Dermis blood vessel endothelial cell (primary cell): ENCODE results near the gene PIR. TPM values are rescaled to one million over a fixed set of nuclear protein-coding genes. Genes with fewer than 3 reads are reported as not detected.

Experiments used
- DNase-seq: peaks from one replicate; pipeline ENCODE4 v3.0.0; 2010
- total RNA-seq: library from RNA; depleted of rRNA; stranded (reverse); fragments of >200 nt; gene quantifications from 2 replicates; pipeline ENCODE4 v1.2.3, GENCODE V29; 2014

PIR gene
- 135 and 165 TPM in 2 replicates for total RNA-seq

DNA sequence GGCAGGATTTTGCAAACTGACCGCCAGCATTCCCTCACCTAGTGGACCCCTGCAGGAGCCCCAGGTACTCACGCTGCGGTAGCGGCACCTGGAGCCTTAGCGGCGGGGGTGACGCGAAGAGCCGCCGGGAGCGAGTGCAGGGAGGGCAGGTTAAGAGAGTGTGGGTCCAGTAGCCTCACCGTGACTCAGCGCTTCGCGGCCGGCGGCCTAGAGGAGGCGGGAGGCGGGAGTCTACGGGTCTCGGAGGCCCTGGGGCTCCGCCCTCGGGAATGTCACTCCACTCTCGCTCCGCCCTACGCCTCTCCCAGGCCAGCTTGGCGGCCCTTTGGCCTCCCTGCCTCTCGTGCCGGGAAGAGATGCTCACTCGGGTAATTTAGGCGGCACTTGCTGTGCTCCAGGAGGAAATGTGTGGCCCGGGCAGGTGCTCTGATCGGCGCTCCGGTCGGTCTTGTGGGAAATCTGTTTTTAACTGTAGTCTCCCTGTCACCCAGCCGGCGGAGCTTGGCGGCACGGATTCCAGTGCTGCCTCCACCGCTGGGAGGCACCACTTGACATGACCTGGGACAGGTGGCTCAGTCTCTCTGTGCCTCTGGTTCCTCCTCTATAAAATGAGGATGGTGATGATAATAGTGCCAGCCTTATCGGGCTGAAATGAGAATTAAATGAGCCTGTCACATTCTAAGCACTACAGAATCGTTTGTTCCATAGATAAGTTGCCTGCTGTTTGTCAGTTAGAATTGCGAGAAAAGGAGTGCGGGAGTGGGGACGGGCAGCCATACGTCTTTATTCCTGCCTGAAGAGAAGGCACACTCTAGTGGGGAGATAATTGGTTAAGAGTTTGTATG, at the start of gene PIR:
Gene PIR (minus strand): TSS at position 216 of the 845 bp plus-strand sequence. CDS start 2,076 bp downstream, outside the sequence.
- DNase-seq, result peak; percentile 87

- no peak for DNase-seq
Measured at GRCh38 chrX:15530318-15530717, 37.2 kb upstream of the PIR start.

- DNase-seq, result peak; percentile 32
Measured at GRCh38 chrX:15529165-15529564, 36.0 kb upstream of the PIR start.

GRCh38 chrX:15525664-15526416, 32.7 kb upstream of the PIR start:
- DNase-seq, result peak; percentile 42

DNA sequence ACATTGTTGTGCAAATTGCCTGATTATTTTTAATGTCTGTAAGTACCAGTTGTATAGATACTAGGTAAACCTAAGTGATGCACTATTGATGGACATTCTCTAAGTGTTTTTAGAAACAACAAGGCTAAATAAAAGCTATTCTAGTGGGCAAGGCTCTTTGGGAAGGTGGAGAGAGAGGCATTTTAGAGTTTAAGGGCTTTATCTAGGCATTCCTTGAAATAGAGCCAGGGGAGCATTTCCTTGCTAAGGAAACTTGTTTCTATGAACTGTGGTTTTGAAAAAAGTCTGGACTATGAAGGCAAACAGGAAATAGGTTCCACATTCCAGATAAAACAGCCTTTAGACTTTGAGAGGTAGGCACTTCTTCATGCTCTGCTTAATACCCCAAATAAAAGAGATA, 31.3 kb upstream of the PIR start:
- DNase-seq, result peak; percentile 80

DNA sequence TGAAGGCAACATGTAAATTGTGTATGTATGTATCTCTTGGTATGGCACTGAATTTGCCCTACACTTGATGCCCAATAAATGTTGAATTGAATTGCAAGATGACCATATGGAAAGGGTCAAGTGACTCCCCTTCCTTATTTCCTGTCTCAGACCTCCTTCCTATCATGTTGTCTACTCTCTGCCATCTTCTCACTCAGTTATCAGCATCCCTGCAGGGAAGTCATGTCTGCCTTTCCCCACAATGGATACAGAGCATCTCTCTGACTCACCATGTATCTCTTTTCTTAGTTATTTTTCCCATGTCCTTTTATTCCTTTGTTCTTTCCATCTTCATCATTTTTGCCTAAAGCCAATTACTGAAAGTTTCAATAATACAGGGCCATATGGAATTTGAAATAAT, 30.0 kb upstream of the PIR start:
- DNase-seq, result no peak

GRCh38 chrX:15522464-15522863, 29.3 kb upstream of the PIR start:
- no peak for DNase-seq

DNA sequence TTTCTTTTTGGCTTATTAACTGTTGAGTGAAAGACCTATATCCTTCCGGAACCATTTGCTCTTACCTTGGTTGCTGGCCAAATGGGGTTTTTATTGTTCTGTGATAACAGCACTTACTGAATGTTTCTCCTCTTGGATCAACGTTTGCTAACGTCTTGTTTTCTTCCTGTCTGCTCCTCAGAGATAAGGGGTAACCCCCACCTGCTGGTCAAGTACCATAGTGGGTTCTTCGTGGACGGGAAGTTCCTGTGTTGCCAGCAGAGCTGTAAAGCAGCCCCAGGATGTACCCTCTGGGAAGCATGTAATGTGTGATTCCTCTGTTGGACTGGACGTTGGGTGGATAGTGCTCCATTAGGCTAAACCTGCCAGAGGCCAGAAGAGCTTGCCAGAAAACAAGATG, 22.8 kb upstream of the PIR start:
- peak; percentile 94 for DNase-seq

DNA sequence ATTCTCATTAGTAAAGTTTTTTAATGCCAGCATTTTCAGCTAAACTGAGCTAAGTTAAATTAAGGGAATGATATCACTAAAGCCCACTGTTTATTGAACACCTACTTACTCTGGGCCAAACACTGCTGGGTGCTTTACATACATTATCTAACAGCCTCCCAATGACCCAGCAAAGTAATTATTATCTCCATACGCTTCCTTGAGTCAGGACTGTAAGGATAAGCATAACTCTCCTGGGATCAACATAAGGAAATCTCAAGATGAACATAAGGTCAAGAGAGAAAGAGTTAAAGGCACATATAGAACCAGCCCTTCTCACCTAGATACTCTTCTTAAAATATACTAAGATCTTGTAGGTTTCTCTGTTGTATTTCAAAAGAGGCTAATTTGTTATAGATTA, 21.1 kb upstream of the PIR start:
- no peak for DNase-seq

DNA sequence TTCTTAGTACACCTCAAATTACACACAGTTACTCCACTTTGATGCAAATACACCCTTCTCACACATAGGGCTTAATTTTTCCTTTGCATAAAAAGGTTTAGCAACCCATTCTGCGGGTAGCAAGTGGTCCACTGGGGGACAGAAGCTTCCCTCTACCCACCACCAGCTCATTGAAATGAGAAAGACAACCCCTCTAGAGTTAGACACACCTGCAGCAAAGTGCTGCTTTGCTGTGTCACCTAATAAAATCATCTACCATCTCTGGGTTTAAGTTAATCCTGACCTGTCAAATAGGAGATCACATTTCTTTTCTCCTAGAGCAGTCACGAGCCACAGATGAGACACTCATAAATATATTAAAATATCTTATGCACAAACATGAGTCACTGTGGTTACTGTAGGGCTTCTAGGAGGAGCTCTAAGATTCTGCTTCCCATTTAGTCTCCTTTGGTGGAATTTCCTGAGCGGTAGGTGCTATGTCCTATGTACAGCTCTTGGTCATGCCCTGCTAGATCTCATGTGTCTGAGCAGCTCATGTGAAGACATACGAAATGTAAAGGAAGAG, 19.4 kb upstream of the PIR start:
- peak; percentile 40 for DNase-seq

- peak; percentile 88 for DNase-seq
Measured at GRCh38 chrX:15511563-15511962, 18.4 kb upstream of the PIR start.

- DNase-seq, result no peak
Measured at GRCh38 chrX:15509845-15510244, 16.7 kb upstream of the PIR start.

GRCh38 chrX:15507005-15507404, 13.9 kb upstream of the PIR start:
- DNase-seq, result no peak

- DNase-seq, result no peak
Measured at GRCh38 chrX:15505101-15505500, 12.0 kb upstream of the PIR start.

DNA sequence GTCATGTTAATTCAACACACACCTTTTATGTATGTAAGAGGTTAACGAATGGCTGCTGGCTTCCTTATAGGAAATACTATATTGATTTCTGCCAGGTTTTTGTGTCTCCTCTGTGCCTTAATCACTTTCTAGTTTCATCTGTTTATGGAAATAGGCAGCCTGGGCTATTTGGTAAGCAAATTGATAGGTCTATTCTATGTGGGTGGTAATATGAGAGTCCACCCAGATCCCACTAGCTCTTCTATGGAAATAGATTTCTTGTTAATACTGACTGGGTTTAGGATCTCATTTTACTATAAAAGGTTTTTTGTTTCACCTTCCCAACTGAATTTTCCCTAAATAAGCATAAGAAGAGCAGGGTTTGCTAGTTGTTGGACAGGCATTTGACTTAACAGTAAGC, 11.5 kb upstream of the PIR start:
- DNase-seq, result no peak

DNA sequence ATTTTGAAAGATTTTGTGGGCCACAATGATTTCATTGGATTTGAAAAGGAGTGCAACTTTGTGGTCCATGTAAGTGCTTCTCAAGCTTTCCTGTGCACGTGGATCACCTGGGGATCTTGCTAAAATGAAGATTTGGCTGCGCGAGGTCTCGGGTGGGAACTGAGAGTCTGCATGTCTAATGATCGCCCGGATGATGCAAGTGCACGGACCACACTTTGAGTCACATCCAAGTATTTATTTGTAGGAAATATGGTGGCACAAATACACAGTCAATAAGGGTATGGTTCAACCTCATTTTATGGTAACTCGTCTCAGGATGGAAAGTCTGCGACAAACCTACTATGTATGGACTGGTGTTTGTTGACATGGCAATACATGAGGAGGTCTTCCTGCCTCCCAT, 8.4 kb upstream of the PIR start:
- peak; percentile 62 for DNase-seq

- DNase-seq, result peak; percentile 80
Measured at GRCh38 chrX:15500497-15500966, 7.4 kb upstream of the PIR start, which contains the start of gene BMX. TSS of gene BMX (plus strand) at chrX:15500807. CDS start at chrX:15508354, 7,547 bp downstream.

GRCh38 chrX:15499976-15500375, 6.8 kb upstream of the PIR start:
- DNase-seq, result no peak

DNA sequence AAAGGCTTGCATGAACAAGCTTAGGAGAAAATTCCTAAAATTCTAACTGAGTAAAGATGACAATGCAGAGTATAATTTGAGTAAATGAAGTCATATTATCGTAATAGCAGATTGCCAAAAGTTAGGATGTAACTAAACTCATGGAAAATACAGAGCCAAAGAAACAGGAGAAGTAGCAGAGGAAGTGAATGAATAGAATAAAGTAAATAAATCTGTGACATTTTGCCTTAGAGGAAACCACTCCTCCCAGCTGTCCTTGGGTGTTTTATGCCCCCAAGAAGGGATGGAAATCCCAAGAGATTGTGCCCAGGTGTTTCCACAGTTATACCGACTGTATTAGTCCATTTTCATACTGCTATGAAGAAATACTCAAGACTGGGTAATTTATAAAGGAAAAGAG, 5.6 kb upstream of the PIR start:
- DNase-seq, result no peak

DNA sequence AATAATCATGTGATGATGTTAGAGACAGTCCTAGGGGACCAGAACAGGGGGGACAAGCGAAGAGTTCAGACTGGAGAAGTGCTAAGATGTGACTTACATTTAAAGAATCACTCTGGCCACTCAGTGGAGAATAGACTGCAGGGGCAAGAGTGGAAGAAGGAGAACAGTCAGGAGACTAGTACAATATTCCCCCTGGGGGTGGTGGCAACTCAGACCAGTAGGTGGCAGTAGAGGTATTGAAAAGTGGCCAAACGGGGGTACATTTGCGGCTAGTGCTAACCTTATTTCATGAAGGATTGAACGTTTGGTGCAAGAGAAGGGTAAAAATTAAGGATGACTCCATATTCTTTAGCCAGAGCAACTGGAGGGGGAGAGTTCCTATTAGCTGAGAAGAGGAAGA, 4.7 kb upstream of the PIR start:
- peak; percentile 79 for DNase-seq

GRCh38 chrX:15496824-15497223, 3.7 kb upstream of the PIR start:
- no peak for DNase-seq

- DNase-seq, result no peak
Measured at GRCh38 chrX:15495801-15496200, 2.7 kb upstream of the PIR start.

DNA sequence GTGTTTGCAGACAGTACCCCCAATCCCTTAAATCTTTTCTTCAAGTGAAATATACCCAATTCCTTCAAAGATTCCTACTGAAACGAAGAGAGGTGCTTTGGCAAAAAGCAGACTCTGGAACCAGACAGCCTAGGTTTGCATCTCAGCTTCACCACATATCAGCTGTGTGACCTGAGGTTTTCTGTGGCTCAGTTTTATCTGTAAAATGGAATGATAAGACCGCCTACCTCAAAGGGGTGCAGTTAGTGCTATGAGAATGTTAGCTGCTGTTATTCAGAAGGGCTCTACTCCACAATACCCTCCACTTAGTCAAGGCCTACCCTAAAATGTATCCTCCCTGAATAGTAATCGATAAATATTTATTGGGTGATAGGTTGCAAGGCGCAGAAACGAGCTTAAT, 664 bp downstream of the PIR start:
- no peak for DNase-seq
